Measurements from ENCODE around the gene DNAJB9. TPM values are rescaled to one million over a fixed set of nuclear protein-coding genes. Genes with fewer than 3 reads are reported as not detected.

Gene DNAJB9
- polyA plus RNA-seq, 1 donor (not counting 4 experiments of a cell fraction or from before 2014, with no cell fraction given): 13.4 TPM

DNA sequence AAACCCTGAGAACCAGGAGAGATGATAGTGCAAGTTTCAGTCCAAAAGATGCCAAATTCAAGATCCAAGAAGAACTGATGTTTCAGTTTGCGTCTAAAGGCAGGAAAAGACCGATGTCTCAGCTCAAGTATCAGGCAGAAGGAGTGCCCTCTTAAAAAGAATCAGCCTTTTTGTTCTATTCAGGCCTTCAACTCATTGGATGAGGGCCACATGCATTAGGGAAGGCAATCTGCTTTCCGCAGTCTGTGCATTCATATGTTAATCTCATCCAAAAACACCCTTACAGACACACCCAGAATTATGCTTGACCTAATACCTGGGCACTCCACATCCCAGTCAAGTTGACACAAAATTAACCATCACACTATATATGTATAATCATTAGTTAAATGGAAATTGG, 45.2 kb downstream of the DNAJB9 start:
- Histone ChIP-seq H3K27me3 (ENCODE audit: control insufficient read depth, extremely low read depth, insufficient read depth, low read length) (no peaks in the 10 kb centered on the region), H3K4me1 (ENCODE audit: control insufficient read depth, extremely low read depth, insufficient read depth, low read length) (no peaks in the 10 kb centered on the region), H2AFZ (ENCODE audit: control insufficient read depth, low read length) (no peak overlapping the region), H3K4me2 (ENCODE audit: control insufficient read depth, extremely low read depth, insufficient read depth, low read depth, low read length) (no peak overlapping the region), H3K4me3 (ENCODE audit: control insufficient read depth in 2 of 3, extremely low read depth in 1 of 3, insufficient read depth in 2 of 3, low read depth in 1 of 3, low read length in 3 of 3) (no peak overlapping the region), H4K20me1 (ENCODE audit: control insufficient read depth, extremely low read depth, insufficient read depth, low read length) (no peaks in the 10 kb centered on the region), H3K36me3 (ENCODE audit: control insufficient read depth in 2 of 2, extremely low read depth in 1 of 2, insufficient read depth in 2 of 2, low read length in 2 of 2) (no peaks in the 10 kb centered on the region), H3K79me2 (ENCODE audit: control insufficient read depth, insufficient read depth, low read length) (no peaks in the 10 kb centered on the region), H3K9me3 (ENCODE audit: control insufficient read depth, low read depth, low read length) (no peaks in the 10 kb centered on the region), H3K9ac (ENCODE audit: control insufficient read depth, extremely low read depth, insufficient read depth, low read length) (no peak overlapping the region), H3K9me1 (ENCODE audit: control insufficient read depth, extremely low read depth, insufficient read depth, low read length) (no peaks in the 10 kb centered on the region), H3K27ac (ENCODE audit: control insufficient read depth, insufficient read depth, low read length) (no peak overlapping the region)
- FAIRE-seq (no peak), DNase-seq (ENCODE audit: low read depth, low spot score) (no peak)
- no peak for TF ChIP-seq EZH2 (IDR thresholded peaks at IDR 0.05; ENCODE audit: low read length)
- TF ChIP-seq, protein P1, sequence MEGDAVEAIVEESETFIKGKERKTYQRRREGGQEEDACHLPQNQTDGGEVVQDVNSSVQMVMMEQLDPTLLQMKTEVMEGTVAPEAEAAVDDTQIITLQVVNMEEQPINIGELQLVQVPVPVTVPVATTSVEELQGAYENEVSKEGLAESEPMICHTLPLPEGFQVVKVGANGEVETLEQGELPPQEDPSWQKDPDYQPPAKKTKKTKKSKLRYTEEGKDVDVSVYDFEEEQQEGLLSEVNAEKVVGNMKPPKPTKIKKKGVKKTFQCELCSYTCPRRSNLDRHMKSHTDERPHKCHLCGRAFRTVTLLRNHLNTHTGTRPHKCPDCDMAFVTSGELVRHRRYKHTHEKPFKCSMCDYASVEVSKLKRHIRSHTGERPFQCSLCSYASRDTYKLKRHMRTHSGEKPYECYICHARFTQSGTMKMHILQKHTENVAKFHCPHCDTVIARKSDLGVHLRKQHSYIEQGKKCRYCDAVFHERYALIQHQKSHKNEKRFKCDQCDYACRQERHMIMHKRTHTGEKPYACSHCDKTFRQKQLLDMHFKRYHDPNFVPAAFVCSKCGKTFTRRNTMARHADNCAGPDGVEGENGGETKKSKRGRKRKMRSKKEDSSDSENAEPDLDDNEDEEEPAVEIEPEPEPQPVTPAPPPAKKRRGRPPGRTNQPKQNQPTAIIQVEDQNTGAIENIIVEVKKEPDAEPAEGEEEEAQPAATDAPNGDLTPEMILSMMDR (optimal IDR thresholded peaks at IDR 0.05 in 1 of 3, IDR thresholded peaks at IDR 0.05 in 1 of 3, conservative IDR thresholded peaks at IDR 0.05 in 1 of 3; ENCODE audit: extremely low read depth in 1 of 3, insufficient read depth in 2 of 3, low read length in 3 of 3): no peak
- dilution Hi-C loops (cut with MboI; ENCODE audit: extremely low pct_ligation_motif_present, low sequenced_read_pairs): no loop called here

DNA sequence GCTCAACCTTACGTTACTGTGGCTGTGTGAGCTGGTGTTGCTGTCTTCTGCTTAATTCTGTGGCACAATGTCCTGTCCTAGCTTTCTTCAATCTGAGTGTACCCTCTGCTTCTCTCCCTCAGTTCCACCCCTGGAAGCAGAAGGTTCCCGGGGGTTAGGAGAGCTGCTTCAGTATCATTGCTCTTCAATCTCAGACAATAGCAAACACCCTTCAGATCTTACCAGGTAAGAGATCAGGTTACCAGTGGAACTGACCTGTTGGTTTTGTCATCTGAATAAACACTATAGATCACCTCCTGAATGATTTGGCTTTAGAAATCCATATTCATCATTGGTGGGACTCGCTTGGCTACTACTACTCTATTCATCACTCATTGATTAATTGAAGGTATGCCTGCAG, 48.4 kb downstream of the DNAJB9 start:
- no peaks in the 10 kb centered on the region for H3K4me1 ChIP-seq (ENCODE audit: control insufficient read depth, extremely low read depth, insufficient read depth, low read length)
- no peaks in the 10 kb centered on the region for H3K9me1 ChIP-seq (ENCODE audit: control insufficient read depth, extremely low read depth, insufficient read depth, low read length)
- no peak overlapping the region for H2AFZ ChIP-seq (ENCODE audit: control insufficient read depth, low read length)
- TF ChIP-seq EZH2 (IDR thresholded peaks at IDR 0.05; ENCODE audit: low read length): no peak
- TF ChIP-seq, protein P1 (optimal IDR thresholded peaks at IDR 0.05 in 1 of 3, IDR thresholded peaks at IDR 0.05 in 1 of 3, conservative IDR thresholded peaks at IDR 0.05 in 1 of 3; ENCODE audit: extremely low read depth in 1 of 3, insufficient read depth in 2 of 3, low read length in 3 of 3): no peak
- no peaks in the 10 kb centered on the region for H4K20me1 ChIP-seq (ENCODE audit: control insufficient read depth, extremely low read depth, insufficient read depth, low read length)
- no peaks in the 10 kb centered on the region for H3K36me3 ChIP-seq (ENCODE audit: control insufficient read depth in 2 of 2, extremely low read depth in 1 of 2, insufficient read depth in 2 of 2, low read length in 2 of 2)
- H3K27me3 ChIP-seq (ENCODE audit: control insufficient read depth, extremely low read depth, insufficient read depth, low read length): no peaks in the 10 kb centered on the region
- FAIRE-seq: no peak
- H3K4me2 ChIP-seq (ENCODE audit: control insufficient read depth, extremely low read depth, insufficient read depth, low read depth, low read length): no peak overlapping the region
- dilution Hi-C loops (cut with MboI; ENCODE audit: extremely low pct_ligation_motif_present, low sequenced_read_pairs): no loop called here
- no peak overlapping the region for H3K9ac ChIP-seq (ENCODE audit: control insufficient read depth, extremely low read depth, insufficient read depth, low read length)
- no peaks in the 10 kb centered on the region for H3K9me3 ChIP-seq (ENCODE audit: control insufficient read depth, low read depth, low read length)
- no peak overlapping the region for H3K4me3 ChIP-seq (ENCODE audit: control insufficient read depth in 2 of 3, extremely low read depth in 1 of 3, insufficient read depth in 2 of 3, low read depth in 1 of 3, low read length in 3 of 3)
- DNase-seq (ENCODE audit: low read depth, low spot score): no peak
- H3K79me2 ChIP-seq (ENCODE audit: control insufficient read depth, insufficient read depth, low read length): no peaks in the 10 kb centered on the region
- no peak overlapping the region for H3K27ac ChIP-seq (ENCODE audit: control insufficient read depth, insufficient read depth, low read length)
